NCI-H2227 treated with DMSO at 0.1 percent for 48 hours (cell line): ENCODE data around the gene PRKCA.
"Not testable (repeated sequence)": the region's sequence is repeated elsewhere in the genome, so short reads cannot be mapped to it uniquely, and the experiment has no call there.

ENCODE experiments used
- DNase-seq: peaks from one replicate; lab custom pipeline; 2025; lab: John Stamatoyannopoulos, UW

Gene PRKCA

DNA sequence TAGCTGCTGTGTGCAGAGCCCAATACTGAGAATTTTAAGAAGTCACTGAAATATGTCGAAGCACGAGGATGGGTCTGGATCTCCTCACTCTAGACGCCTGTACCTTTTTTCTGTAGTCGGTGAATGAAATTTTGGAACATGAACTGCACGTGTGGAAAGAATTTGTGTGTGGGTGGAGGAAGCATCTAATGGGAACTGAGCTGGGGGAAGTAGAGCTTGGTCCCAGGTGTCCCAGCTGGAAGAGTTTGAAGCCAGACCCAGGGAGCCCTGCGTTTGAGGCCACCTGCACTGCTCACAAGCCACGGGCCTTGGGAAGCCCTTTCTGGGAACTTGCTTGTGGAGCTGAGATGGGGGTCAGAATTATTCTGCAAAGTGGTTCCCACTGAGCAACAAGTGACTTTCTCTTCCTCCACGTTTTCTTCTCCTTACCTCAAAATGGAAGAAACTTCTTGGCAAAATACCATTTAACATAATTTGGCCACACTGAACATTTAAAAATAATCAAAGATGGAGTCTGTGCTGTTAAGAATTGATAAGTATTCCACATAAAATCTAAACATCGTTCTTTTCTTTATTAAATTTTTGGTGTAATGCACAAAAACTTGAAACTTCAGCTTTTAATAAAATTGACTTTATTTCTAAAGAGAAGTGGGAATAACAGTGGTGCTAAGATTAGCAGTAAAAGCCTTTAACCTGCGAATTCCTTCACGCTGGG lies 163.8 kb downstream of the PRKCA start:
- DNase-seq, result no peak

DNA sequence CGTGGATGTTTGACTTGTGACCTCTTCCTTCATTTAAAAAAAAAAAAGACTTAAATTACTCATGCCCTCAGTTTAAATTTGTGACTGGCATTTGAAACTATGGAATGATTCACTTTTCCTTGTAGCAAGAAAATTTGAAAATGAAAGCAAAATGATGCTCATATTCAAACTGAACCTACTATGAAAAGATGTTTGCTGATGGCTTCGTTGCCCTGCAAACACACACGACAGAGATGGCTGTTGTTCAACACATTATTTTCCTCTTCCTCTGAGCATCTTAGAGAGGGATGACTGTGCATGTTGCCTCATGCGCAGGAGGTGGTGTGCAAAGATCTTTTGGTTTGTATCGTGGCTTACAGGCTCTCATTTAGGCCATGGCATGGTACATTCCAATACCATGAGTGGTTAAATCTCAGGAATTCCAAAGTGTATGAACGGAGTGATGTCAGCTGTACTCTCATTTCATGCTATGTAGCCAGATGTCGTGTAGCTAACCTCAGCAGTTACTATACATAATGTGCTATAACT lies 164.5 kb downstream of the PRKCA start:
- DNase-seq, result no peak

DNA sequence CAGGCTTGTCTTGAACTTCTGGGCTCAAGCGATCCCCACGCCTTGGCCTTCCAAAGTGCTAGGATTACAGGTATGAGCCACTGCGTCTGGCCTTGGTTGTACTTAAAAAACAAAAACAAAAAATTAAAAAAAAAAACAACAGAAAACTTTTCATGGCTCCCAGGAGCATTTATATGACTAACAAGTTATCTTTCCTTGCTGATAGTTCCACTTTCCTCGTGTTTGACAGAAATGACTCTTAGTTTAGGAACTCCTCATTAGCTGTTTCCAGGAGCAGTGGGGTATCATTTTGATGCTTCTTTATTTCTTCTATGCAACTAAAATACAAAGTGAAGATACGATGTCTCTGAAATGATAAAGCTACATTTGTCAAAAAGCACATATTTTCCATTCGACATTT lies 165.4 kb downstream of the PRKCA start:
- DNase-seq, result no peak

GRCh38 chr17:66468241-66469087 lies 166.1 kb downstream of the PRKCA start:
- no peak for DNase-seq

DNA sequence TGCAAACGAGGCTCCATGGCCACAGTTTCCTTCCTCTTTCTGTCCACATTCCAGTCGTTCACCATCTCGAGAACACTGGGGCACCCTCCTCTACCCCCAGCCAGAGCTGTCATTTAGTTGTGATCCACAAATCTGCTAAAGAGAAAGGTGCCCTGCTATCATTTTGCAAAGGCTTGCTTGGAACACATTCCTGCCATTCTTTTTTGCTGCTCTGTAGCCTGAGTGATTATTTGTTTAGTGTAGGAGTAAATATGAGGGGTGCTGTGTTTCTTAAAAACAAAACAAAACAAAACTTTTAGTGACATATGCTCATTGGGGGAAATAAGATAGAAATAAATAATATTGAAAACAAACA lies 166.7 kb downstream of the PRKCA start:
- no peak for DNase-seq

DNA sequence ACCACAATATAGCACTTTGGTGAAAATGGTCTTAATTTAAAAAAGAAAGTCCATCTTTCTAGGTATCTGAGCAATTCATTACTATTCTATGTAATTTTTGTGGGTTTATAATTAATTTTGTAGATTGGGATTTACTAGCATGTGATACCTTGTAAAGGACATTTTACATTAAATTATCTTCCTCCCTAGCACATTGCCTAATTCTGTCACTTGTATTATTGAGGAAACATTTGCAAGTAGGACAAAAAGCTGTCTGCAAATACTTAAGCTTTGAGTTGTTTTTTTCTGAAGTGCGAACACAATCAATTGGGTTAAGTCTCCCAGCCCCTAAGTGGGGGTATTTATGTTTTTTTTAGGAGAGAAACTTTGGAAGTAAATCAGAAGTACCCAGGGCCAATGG lies 167.0 kb downstream of the PRKCA start:
- no peak for DNase-seq

- no peak for DNase-seq
Measured at GRCh38 chr17:66469890-66470289, 167.5 kb downstream of the PRKCA start.

DNA sequence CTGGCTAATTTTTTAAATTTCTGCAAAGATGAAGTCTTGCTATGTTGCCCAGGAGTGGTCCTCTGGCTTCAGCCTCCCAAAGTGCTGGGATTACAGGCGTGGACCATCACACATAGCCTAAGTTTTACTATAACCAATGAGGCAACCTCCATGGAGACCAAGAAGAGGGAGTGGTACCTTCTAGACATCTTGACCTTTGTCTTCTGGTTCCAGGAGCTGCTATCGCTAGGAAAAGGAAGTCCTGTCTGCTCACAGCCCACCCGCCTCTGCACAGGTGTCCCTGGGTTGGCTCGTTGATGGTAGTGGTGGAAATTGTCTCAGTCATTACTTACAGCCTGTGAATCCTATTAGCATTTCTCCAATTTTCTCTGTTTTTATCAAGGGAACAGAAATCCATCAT lies 169.7 kb downstream of the PRKCA start:
- DNase-seq, result no peak

GRCh38 chr17:66474258-66474657 lies 171.8 kb downstream of the PRKCA start:
- DNase-seq, result no peak

GRCh38 chr17:66474806-66475497 lies 172.5 kb downstream of the PRKCA start:
- DNase-seq, result no peak

- DNase-seq, result no peak
Measured at GRCh38 chr17:66476014-66476413, 173.6 kb downstream of the PRKCA start.

- DNase-seq, result no peak
Measured at GRCh38 chr17:66477615-66478283, 175.3 kb downstream of the PRKCA start.

- not testable (repeated sequence) for DNase-seq
Measured at GRCh38 chr17:66479230-66479889, 176.9 kb downstream of the PRKCA start.

DNA sequence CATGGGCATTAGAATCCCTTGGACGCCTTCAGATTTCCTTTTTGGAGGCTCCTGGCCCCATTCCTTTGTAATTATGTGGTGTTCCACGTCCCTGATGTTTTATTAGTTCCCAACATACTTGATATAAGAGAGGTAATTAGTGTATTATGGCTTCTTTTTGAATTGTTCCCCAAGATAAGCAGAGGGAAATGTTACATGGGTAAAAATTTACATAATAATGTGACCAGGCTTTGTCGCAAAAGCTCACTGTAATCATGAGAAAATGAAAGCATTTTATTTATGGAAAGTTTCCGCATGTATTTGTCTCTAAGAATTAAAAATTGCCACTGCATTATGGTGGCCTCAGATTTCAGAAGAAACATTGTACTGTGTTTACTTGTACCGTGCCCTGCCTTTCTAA lies 177.8 kb downstream of the PRKCA start:
- no peak for DNase-seq

DNA sequence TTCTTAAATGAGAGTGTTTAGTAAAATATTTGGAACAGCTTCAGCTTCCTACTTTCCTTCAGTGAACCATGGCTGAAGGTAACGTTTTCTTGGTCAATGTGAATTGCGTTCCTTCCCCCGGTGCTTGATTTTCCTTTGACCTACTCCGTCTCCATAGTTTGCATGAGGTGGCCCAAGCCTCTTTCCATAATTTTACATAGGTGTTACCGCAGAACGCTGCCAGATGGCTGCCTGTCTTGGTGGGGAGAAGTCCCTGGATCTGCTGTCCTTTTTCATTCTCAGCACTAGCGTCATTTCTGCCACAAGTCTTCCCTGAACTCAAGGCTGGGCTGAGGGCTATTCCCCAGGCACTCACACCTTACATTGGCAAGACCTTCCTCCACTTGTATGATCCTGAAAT lies 178.4 kb downstream of the PRKCA start:
- DNase-seq, result no peak

DNA sequence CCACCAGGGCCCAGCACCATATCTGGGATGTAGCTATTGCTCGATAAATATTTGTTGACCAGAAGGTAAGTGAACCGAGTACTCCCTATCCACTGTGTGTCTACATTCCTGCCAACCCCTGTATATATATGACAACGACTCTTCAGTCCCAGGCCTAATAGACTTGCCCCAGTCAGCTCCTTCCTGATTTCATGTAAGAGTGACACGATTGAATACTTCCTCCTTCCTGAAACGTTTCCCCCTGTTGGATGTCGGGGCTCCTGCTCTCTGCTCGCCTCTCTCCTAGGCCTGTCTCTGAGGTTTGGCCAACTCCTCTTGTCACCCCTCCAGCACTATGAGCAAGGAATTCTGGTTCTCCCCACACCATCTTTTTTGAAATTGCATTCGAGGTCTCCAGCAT lies 178.9 kb downstream of the PRKCA start:
- DNase-seq, result no peak

- no peak for DNase-seq
Measured at GRCh38 chr17:66483906-66484305, 181.5 kb downstream of the PRKCA start.

- no peak for DNase-seq
Measured at GRCh38 chr17:66485309-66485947, 183.0 kb downstream of the PRKCA start.

- no peak for DNase-seq
Measured at GRCh38 chr17:66487121-66487520, 184.7 kb downstream of the PRKCA start.

DNA sequence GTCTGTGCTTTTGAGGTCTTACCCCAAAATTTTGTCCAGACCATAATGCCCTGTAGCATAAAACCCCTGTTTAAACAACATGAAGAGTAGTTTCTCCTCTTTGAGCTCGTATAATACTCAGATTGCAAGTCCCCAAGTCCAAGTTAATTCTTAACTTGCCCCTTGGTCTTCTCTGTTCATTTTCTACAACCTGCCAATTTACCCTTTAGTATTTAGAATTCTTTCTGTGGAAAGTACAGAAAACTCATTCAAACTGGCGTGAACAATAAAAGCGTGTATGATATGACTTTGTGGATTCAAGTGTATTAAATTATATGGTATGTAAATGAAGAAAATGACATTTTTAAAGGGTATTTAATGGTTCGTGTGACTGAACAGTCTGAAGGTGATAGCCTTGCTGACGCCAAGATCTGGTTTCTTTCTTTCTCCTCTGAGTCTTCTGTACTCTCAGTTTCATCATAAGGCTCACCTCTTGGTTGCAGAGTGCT lies 185.6 kb downstream of the PRKCA start:
- DNase-seq, result no peak

DNA sequence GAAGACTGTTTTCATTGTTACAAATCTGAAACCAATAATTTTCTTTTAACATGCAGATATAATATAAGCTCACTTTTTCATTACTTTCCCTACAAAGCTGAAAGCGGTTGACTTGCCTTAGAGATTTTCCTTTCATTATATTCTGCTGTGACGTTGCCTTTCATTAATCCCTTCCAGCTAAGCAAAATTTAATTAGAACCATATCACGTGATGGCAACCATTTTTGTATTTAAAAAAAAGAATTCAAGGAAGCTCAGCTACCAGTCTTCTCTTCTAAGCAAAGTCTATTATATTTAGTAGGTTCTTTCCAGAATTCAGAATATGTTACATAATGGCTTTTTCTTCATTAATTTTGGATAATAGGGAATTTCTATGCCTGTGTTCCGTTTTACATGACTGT lies 186.5 kb downstream of the PRKCA start:
- DNase-seq, result no peak
